ENCODE results near the gene SLC2A1. TPM values are rescaled to one million over a fixed set of nuclear protein-coding genes. Genes with fewer than 3 reads are reported as not detected.

The SLC2A1 gene
- total and polyA plus RNA-seq, 9 of the 15 experiments (the other 6 are each of a cell fraction or from before 2014, with no cell fraction given), result 12.6 to 153 (median 48.0) TPM

DNA sequence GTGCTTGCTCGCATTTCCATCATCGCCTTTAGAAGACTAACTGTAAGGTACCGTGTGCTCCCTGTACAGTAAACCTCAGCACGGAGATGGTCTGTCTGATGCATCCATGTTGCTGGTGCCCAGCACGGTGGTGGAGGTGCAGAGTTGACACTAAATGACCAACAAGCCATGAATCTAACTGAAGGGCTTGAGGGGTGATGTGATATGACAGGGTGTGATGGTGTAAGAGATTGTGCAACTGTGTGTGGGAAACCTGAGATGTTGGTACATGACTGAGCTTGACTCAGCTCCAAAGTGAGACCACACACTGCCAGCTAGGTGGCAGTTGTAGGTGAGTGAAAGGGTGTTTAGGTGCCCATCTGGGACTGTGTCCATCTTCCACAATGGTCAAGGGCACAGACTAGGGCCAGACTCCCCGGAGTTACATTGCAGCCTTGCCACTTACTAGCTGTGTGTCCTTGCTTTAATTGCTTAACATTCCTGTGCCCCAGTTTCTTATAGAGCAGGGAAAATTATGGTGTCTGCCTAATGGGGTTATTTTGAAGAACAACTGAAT lies 21.4 kb downstream of the SLC2A1 start (continued):
- TF ChIP-seq, protein P1, sequence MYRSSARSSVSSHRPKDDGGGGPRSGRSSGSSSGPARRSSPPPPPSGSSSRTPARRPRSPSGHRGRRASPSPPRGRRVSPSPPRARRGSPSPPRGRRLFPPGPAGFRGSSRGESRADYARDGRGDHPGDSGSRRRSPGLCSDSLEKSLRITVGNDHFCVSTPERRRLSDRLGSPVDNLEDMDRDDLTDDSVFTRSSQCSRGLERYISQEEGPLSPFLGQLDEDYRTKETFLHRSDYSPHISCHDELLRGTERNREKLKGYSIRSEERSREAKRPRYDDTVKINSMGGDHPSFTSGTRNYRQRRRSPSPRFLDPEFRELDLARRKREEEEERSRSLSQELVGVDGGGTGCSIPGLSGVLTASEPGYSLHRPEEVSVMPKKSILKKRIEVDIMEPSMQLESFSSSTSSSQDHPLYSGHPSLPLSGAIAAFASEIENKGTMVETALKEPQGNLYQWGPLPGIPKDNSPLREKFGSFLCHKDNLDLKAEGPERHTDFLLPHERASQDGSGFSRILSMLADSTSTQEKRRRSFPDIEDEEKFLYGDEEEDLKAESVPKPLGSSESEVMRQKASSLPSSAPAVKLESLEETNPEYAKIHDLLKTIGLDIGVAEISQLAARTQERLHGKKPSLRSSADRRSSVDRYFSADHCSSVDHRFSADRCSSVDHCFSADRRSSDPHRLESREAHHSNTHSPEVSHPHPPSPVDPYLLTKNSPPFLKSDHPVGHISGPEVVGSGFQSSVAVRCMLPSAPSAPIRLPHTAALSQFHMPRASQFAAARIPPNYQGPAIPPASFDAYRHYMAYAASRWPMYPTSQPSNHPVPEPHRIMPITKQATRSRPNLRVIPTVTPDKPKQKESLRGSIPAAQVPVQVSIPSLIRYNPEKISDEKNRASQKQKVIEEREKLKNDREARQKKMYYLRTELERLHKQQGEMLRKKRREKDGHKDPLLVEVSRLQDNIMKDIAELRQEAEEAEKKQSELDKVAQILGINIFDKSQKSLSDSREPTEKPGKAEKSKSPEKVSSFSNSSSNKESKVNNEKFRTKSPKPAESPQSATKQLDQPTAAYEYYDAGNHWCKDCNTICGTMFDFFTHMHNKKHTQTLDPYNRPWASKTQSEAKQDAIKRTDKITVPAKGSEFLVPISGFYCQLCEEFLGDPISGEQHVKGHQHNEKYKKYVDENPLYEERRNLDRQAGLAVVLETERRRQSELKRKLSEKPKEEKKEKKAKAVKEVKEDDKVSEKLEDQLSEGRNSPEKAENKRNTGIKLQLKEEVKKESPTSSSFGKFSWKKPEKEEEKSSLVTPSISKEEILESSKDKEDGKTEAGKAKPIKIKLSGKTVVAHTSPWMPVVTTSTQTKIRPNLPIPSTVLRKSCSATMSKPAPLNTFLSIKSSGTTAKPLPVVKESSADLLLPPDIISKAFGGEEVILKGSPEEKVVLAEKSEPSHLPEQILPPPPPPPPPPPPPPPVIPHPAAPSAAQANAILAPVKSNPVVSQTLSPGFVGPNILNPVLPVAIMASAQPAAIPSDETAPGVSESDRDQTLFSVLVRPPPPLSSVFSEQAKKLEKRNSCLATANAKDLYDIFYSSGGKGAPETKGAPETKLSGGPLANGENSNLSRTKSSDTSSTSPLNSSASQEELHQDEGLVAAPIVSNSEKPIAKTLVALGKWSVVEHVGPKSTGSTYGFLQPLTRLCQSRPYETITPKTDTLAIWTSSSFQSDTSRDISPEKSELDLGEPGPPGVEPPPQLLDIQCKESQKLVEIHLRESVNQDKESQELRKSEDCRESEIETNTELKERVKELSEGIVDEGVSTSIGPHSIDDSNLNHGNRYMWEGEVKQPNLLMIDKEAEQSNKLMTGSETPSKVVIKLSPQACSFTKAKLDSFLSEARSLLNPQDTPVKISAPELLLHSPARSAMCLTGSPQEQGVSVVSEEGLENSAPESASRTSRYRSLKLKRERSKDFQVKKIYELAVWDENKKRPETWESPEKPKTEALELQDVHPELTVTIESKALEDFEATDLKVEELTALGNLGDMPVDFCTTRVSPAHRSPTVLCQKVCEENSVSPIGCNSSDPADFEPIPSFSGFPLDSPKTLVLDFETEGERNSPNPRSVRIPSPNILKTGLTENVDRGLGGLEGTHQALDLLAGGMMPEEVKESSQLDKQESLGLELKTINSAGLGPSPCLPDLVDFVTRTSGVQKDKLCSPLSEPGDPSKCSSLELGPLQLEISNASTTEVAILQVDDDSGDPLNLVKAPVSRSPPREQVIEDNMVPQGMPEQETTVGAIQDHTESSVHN (IDR thresholded peaks at IDR 0.05; ENCODE audit: borderline replicate concordance in 1 of 2, low read depth in 1 of 2), result no peak
- 0 out of 2 replicates have a peak, but pooled peaks have one; percentile 75 for TF ChIP-seq IRF9 (tag; IDR thresholded peaks at IDR 0.05)
- no peak for TF ChIP-seq ZNF740 (CRISPR knock-in tag; IDR thresholded peaks at IDR 0.05)
- TF ChIP-seq ZNF740 (tag; IDR thresholded peaks at IDR 0.05), result no peak
- no peak for TF ChIP-seq CTCFL (IDR thresholded peaks at IDR 0.05; ENCODE audit: borderline replicate concordance, insufficient read depth, low read depth, low read length, poor library complexity, severe bottlenecking)
- TF ChIP-seq ZNF551 (CRISPR knock-in tag; IDR thresholded peaks at IDR 0.05), result no peak
- no peak for TF ChIP-seq SAP30 (IDR thresholded peaks at IDR 0.05; ENCODE audit: borderline replicate concordance, insufficient read depth, low read depth, low read length, poor library complexity, severe bottlenecking)
- peak in 1 of 2 experiments; percentile 62; a peak in 2 of 4 replicates for TF ChIP-seq KDM1A (IDR thresholded peaks at IDR 0.05)
